Smooth muscle cell (in vitro differentiated cells): ENCODE data around the gene C1QTNF6. TPM values are rescaled to one million over a fixed set of nuclear protein-coding genes. Genes with fewer than 3 reads are reported as not detected.

Experiments
- DNase-seq: peaks from one replicate; lab custom pipeline; 2025; ENCODE audit not compliant: unreplicated experiment; lab: John Stamatoyannopoulos, UW
- H2AFZ ChIP-seq: fragments of 200-600 bp; sonication (generic); 2 replicates; pipeline ENCODE4 v1.6.0; 2016; ENCODE audit warnings: antibody characterized with exemption, low read depth, mild to moderate bottlenecking
- H3F3A ChIP-seq: fragments of 200-600 bp; sonication (generic); 2 replicates; pipeline ENCODE4 v1.6.0; 2017; ENCODE audit warnings: antibody characterized with exemption, low read depth
- H3K27ac ChIP-seq: fragments of 200-600 bp; sonication (generic); 2 replicates; pipeline ENCODE4 v1.5.1; 2016; ENCODE audit warnings: low read depth, mild to moderate bottlenecking
- H3K27me3 ChIP-seq: fragments of 200-600 bp; sonication (generic); 2 replicates; pipeline ENCODE4 v1.6.1; 2016; ENCODE audit warnings: low read depth, mild to moderate bottlenecking
- H3K36me3 ChIP-seq: fragments of 200-600 bp; sonication (generic); 2 replicates; pipeline ENCODE4 v1.5.1; 2016; ENCODE audit warnings: low read depth
- H3K4me1 ChIP-seq: fragments of 200-600 bp; sonication (generic); 2 replicates; pipeline ENCODE4 v1.5.1; 2016; ENCODE audit warnings: low read depth
- H3K4me2 ChIP-seq: fragments of 200-600 bp; sonication (generic); 2 replicates; pipeline ENCODE4 v1.6.0; 2016; ENCODE audit warnings: mild to moderate bottlenecking
- H3K4me3 ChIP-seq: fragments of 200-600 bp; sonication (generic); 2 replicates; pipeline ENCODE4 v1.5.1; 2016; ENCODE audit warnings: mild to moderate bottlenecking
- H3K79me2 ChIP-seq: fragments of 200-600 bp; sonication (generic); 2 replicates; pipeline ENCODE4 v1.6.0; 2016; ENCODE audit warnings: low read depth, mild to moderate bottlenecking
- H3K9ac ChIP-seq: fragments of 200-600 bp; sonication (generic); 2 replicates; pipeline ENCODE4 v1.6.0; 2016; ENCODE audit warnings: low read depth
- H3K9me3 ChIP-seq: fragments of 200-600 bp; sonication (generic); replicated peaks from 2 replicates; pipeline ENCODE4 v1.5.1; 2016; ENCODE audit warnings: low read depth
- H4K20me1 ChIP-seq: fragments of 200-600 bp; sonication (generic); 2 replicates; pipeline ENCODE4 v1.6.0; 2016; ENCODE audit warnings: low read depth
- WGBS: methylation state at CpG from one replicate; pipeline ENCODE4 v1.1.7; 2016; ENCODE audit warnings: low lambda C conversion rate; 5-methylcytosine and 5-hydroxymethylcytosine counted together
- polyA plus RNA-seq: library from polyadenylated mRNA; unstranded; fragments of >200 nt; fragmentation: Nextera tagmentation; extraction: Ambion mirVana; gene quantifications from 2 replicates; pipeline ENCODE4 v1.2.1, GENCODE V29; 2016
- total RNA-seq: library from RNA; depleted of rRNA; stranded (reverse); fragments of >200 nt; gene quantifications from 2 replicates; pipeline ENCODE4 v1.2.3, GENCODE V29; 2014
- TF ChIP-seq, protein P1 (sequence below): fragments of 200-600 bp; sonication (generic); IDR thresholded peaks from 2 replicates; pipeline ENCODE4 v1.5.1; 2017; ENCODE audit warnings: borderline replicate concordance, mild to moderate bottlenecking, antibody characterized with exemption; ENCODE audit not compliant: insufficient read depth, poor library complexity, severe bottlenecking

Gene C1QTNF6
- total and polyA plus RNA-seq, 2 experiments from 2014 or later, result 14.3 to 26.8 TPM

DNA sequence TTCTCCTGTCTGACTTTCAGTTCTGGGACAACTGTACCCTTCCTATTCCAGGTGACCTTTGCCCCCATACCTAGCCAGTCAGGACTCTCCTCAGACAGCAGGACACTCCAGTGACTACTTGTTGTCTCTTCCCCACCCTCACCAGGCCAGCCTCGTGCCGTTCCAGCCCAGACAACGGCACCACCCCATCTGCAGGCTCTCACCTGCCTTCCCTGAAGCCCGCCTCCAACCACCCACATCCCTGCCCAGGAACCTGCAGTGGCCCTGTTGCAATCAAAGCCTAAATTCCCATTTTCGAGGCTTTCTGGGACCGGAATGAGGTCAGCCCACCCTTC, 42.0 kb downstream of the C1QTNF6 start:
- Histone ChIP-seq H3K27me3 (no peaks in the 10 kb centered on the region), H3K79me2 (no peaks in the 10 kb centered on the region), H3K9me3 (no peaks in the 10 kb centered on the region), H3K27ac (no peak overlapping the region), H3K4me1 (peaks cover 4% of the 10 kb centered on the region), H3K4me2 (no peak overlapping the region), H3K36me3 (no peaks in the 10 kb centered on the region), H3K4me3 (no peak overlapping the region), H3F3A (no peaks in the 10 kb centered on the region), H4K20me1 (no peaks in the 10 kb centered on the region), H3K9ac (no peak overlapping the region), H2AFZ (no peak overlapping the region)
- DNase-seq, result no peak
- 90% methylated on average over 6 of the region's 6 CpGs for WGBS
- TF ChIP-seq, protein P1, sequence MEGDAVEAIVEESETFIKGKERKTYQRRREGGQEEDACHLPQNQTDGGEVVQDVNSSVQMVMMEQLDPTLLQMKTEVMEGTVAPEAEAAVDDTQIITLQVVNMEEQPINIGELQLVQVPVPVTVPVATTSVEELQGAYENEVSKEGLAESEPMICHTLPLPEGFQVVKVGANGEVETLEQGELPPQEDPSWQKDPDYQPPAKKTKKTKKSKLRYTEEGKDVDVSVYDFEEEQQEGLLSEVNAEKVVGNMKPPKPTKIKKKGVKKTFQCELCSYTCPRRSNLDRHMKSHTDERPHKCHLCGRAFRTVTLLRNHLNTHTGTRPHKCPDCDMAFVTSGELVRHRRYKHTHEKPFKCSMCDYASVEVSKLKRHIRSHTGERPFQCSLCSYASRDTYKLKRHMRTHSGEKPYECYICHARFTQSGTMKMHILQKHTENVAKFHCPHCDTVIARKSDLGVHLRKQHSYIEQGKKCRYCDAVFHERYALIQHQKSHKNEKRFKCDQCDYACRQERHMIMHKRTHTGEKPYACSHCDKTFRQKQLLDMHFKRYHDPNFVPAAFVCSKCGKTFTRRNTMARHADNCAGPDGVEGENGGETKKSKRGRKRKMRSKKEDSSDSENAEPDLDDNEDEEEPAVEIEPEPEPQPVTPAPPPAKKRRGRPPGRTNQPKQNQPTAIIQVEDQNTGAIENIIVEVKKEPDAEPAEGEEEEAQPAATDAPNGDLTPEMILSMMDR, result no peak

DNA sequence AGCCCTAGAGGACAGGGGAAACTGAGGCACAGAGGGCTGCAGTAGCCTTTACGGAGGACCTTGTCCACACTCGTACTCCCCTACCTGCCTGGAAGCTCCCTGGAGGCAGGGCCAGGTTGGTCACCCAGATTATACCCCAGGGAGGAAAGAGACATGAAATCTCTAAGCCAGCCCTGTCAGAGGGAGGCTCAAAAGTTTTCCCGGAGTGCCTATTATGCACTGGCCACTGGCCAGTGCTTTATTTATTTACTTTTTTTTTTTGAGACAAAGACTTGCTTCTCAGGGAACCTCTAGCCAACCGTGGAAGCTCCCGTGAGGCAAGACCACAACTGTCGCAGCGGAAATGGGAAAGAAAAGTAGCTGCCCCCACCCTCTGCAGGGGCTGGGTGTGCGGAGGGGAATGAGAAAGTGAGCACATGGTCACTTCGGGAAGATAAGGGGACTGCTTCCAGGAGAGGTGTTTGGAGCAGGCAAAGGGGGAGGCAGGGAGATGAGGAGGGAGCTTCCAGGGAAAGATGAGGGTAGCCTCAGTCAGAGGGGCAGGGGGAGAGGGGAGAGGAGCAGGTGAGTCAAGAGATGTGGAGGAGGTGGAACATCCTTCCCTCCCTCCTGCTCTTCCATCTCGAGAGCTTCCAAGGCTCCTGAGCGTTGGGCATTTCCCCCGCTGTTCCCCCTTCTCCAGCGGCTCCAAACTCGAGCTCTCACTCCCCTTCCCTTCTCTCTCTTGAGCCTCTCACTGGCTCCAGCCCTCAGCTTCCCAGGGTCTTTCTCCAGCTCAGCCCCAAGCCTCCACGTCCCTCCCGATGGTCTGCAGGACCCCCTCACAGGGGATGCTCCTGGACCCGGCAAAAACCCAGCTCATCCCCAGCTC, 42.6 kb downstream of the C1QTNF6 start:
- WGBS, result 78% methylated on average over 16 of the region's 17 CpGs
- Histone ChIP-seq H3K9ac (no peak overlapping the region), H3K9me3 (no peaks in the 10 kb centered on the region), H3K27me3 (no peaks in the 10 kb centered on the region), H3K4me1 (peaks cover 4% of the 10 kb centered on the region), H3F3A (no peaks in the 10 kb centered on the region), H3K4me3 (no peak overlapping the region), H4K20me1 (no peaks in the 10 kb centered on the region), H2AFZ (no peak overlapping the region), H3K27ac (no peak overlapping the region), H3K4me2 (no peak overlapping the region), H3K79me2 (no peaks in the 10 kb centered on the region), H3K36me3 (no peaks in the 10 kb centered on the region)
- no peak for DNase-seq
- TF ChIP-seq, protein P1, result no peak

DNA sequence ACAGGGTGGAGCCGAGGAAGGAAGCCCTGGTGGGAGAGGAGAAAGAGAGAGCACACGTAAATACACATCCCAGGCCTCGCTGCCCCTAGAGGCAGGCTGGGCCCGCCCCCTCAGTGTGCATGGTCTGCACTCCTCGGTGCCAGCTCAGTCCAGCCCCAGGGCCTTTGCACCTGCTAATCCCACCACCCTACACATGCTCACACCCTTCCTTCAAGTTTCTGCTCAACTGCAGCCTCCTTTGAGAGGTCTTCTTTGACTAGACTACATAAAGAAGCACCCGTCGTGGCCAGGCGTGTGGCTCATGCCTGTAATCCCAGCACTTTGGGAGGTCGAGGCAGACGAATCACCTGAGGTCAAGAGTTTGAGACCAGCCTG, 43.9 kb downstream of the C1QTNF6 start:
- TF ChIP-seq, protein P1, result no peak
- 86% methylated on average over 7 of the region's 10 CpGs for WGBS
- DNase-seq, result no peak
- Histone ChIP-seq H3K4me1 (peaks cover 4% of the 10 kb centered on the region), H3K9me3 (no peaks in the 10 kb centered on the region), H3K36me3 (no peaks in the 10 kb centered on the region), H3K27me3 (no peaks in the 10 kb centered on the region), H3F3A (no peaks in the 10 kb centered on the region), H3K4me2 (no peak overlapping the region), H3K27ac (no peak overlapping the region), H3K4me3 (no peak overlapping the region), H3K9ac (no peak overlapping the region), H2AFZ (no peak overlapping the region), H4K20me1 (no peaks in the 10 kb centered on the region), H3K79me2 (no peaks in the 10 kb centered on the region)

DNA sequence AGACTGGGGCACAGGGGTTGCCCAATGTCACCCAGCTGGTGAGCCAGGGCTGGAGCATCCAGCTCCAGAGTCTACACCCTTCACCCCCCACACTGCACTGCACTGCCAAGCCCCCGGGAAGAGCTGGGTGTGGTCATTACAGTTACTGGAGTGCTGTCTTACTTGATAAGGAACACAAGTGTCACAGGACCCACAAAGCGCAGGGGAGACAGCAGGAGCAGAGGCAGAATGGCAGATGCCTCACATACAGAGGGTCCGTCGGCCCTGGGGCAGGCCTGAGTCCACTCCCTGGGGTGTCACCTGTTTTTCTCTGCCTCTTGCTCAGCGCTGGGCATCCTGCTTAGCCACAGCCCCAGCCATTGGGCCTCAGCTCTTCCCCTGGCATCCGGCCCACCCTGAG, 46.1 kb downstream of the C1QTNF6 start:
- Histone ChIP-seq H3K4me2 (no peak overlapping the region), H2AFZ (no peak overlapping the region), H3K9me3 (no peaks in the 10 kb centered on the region), H3K27ac (no peak overlapping the region), H3F3A (no peaks in the 10 kb centered on the region), H4K20me1 (no peaks in the 10 kb centered on the region), H3K27me3 (no peaks in the 10 kb centered on the region), H3K36me3 (no peaks in the 10 kb centered on the region), H3K79me2 (no peaks in the 10 kb centered on the region), H3K9ac (no peak overlapping the region), H3K4me3 (no peak overlapping the region), H3K4me1 (peaks cover 4% of the 10 kb centered on the region)
- DNase-seq, result no peak
- TF ChIP-seq, protein P1, result no peak
- WGBS, result 92% methylated on average over 6 of the region's 6 CpGs
